Measurements from ENCODE around the gene C1QB.

The C1QB gene

DNA sequence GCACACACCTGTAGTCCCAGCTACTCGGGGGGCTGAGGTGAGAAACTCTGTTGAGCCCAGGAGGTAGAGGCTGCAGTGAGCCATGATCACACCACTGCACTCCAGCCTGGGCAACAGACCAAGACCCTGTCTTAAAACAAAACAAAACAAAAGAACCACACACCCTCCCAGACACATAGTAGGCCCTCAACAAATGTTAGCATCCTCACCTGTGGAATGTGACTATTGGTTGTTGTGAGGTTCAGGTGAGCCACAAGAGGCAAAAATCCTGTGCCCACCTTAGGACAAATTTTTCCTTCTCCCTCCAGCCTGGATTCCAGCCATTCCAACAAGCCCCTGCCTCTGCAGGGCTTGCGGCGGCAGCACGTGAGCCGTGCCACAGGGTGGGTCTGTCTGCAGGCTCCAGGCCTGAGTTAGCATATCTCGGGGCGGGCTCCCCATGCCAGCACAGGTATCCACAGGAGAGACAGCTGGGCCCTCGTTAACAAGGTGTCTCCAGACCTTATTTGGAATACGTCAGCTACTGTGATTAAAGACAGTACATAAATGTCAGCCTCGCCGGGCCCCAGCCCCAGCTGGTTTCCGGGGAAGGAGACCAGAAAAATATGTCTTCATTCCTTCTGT, 17.4 kb downstream of the C1QB start:
- TF ChIP-seq, protein P1, sequence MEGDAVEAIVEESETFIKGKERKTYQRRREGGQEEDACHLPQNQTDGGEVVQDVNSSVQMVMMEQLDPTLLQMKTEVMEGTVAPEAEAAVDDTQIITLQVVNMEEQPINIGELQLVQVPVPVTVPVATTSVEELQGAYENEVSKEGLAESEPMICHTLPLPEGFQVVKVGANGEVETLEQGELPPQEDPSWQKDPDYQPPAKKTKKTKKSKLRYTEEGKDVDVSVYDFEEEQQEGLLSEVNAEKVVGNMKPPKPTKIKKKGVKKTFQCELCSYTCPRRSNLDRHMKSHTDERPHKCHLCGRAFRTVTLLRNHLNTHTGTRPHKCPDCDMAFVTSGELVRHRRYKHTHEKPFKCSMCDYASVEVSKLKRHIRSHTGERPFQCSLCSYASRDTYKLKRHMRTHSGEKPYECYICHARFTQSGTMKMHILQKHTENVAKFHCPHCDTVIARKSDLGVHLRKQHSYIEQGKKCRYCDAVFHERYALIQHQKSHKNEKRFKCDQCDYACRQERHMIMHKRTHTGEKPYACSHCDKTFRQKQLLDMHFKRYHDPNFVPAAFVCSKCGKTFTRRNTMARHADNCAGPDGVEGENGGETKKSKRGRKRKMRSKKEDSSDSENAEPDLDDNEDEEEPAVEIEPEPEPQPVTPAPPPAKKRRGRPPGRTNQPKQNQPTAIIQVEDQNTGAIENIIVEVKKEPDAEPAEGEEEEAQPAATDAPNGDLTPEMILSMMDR (IDR thresholded peaks at IDR 0.05), result no peak

DNA sequence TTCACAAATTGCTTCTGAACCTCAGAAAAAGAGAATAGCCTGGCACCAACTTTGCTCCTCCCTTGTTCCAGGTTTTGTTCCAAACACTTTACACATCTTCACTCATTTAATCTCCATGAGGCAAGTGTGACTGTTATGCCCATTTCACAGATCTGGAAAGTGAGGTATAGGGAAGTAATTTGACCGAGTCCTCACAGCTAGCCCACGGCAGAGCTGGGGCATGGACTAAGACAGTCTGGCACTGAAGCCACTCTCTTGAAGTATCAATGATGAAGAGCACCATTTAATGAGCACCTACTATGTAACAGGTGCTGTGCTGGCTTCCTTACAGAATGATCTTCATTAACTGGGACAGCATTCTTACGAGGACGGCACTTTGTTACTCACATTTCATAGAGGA, 19.0 kb downstream of the C1QB start:
- TF ChIP-seq, protein P1 (IDR thresholded peaks at IDR 0.05), result no peak

DNA sequence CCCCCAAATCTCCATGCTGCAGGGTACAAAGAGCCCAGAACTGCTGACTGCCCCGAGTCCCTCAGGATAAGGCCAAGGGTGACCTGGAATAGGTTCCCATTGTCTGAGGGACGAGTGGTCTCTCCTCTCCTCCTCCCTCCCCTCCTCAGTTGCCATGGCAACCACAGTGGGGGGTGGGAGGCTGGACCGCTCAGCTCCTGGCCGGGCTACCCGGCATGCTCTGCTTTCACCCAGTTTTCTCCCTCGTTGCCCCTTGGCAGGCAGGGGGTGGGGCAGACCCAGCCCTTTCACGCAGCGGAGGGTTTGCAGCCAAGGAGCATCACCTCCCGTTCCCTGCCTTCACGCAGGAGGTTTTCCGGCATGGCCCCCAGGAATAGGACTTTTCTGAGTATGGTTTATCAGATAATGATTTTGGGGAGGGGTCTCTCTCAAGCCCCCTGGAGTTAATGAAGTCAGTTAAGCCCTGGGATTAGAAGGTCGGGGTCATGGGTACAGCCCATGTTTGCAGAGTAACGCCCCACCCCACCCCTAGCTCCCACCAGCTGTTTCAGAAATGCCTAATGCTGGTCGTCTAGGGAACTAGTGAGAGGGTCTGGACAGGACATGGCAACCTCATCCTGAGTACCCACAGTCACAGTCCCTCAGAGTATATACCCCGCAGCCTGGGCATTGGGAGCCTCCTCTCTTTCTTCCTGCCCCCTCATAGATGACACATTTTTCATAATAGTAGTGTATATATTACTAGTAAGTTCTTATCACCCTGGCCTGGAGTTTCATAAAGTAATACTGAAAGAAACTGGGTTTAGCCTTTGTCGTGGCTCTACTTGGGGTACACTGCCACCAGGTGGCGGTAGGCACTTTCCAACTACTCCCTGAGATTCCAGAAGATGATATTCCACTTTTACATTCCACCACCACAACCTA, 20.7 kb downstream of the C1QB start:
- TF ChIP-seq, protein P1 (IDR thresholded peaks at IDR 0.05), result peak; percentile 64

DNA sequence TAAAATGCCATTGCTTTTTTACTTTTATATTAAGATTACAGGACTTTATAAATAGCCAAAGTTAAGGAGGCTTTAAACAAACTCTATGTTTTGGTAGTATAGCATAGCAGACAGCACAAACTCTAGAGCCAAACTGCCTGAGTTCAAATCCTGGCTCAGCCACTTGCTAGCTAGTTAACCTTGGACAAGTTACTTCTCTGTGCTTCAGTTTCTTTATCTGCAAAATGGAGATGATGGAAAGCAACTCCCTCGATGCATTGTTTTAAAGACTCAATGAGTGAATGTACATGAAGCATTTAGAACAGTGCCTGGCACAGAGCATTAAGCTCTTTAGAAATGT, 21.3 kb downstream of the C1QB start:
- TF ChIP-seq, protein P1 (IDR thresholded peaks at IDR 0.05), result no peak; the same call in 1 of the 2 replicates

GRCh38 chr1:22676916-22677583, 24.0 kb downstream of the C1QB start:
- TF ChIP-seq, protein P1 (IDR thresholded peaks at IDR 0.05), result no peak

- TF ChIP-seq, protein P1 (IDR thresholded peaks at IDR 0.05), result no peak
Observed at GRCh38 chr1:22677931-22678896, 25.2 kb downstream of the C1QB start.

GRCh38 chr1:22680726-22681125, 27.7 kb downstream of the C1QB start:
- TF ChIP-seq, protein P1 (IDR thresholded peaks at IDR 0.05), result no peak
